ENCODE measurements around the gene GALC. TPM values are rescaled to one million over a fixed set of nuclear protein-coding genes. Genes with fewer than 3 reads are reported as not detected.

The GALC gene
- total and polyA plus RNA-seq, 8 donors, result 2.3 to 50.4 (median 11.0) TPM

DNA sequence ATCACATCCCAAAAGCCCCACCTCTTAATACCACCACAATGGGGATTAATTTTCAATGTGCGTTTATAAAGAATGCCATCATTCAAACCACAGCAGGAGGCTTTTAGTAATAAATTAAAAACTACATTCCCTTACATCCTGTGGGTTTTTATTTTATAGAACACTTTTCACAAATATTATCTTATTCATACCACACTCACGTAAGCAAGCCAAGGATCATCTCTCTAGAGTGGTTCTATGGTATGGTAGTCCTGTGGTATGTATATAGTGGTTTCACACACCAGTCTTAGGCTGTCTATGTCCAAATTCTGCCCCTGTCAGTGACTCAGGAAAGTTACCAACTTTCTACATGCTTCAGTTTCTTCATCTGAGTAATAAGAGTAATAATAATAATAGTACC lies 100.2 kb downstream of the GALC start:
- peaks cover 0 to 9% (median 0%) of the 10 kb centered on the region in 3 donors for H3K27me3 ChIP-seq
- H3K36me3 ChIP-seq, result no peaks in the 10 kb centered on the region
- no peak overlapping the region for H3K27ac ChIP-seq
- no peak overlapping the region for H3K4me3 ChIP-seq
- no peak for DNase-seq
- intact Hi-C loops (cut with DNase I; ENCODE audit: low total_unique reads), result no loop called here
- 77 to 92% (median 85%) methylated on average over 2 of the region's 2 CpGs for WGBS, 5 donors
- TF ChIP-seq EP300 (IDR thresholded peaks at IDR 0.05), result no peak
- TF ChIP-seq POLR2A (IDR thresholded peaks at IDR 0.05), result no peak
- TF ChIP-seq POLR2AphosphoS5 (IDR thresholded peaks at IDR 0.05), result no peak
- no peak for TF ChIP-seq CTCF (IDR thresholded peaks at IDR 0.05)
- no peaks in the 10 kb centered on the region for H3K4me1 ChIP-seq
- H3K9me3 ChIP-seq, result no peaks in the 10 kb centered on the region

DNA sequence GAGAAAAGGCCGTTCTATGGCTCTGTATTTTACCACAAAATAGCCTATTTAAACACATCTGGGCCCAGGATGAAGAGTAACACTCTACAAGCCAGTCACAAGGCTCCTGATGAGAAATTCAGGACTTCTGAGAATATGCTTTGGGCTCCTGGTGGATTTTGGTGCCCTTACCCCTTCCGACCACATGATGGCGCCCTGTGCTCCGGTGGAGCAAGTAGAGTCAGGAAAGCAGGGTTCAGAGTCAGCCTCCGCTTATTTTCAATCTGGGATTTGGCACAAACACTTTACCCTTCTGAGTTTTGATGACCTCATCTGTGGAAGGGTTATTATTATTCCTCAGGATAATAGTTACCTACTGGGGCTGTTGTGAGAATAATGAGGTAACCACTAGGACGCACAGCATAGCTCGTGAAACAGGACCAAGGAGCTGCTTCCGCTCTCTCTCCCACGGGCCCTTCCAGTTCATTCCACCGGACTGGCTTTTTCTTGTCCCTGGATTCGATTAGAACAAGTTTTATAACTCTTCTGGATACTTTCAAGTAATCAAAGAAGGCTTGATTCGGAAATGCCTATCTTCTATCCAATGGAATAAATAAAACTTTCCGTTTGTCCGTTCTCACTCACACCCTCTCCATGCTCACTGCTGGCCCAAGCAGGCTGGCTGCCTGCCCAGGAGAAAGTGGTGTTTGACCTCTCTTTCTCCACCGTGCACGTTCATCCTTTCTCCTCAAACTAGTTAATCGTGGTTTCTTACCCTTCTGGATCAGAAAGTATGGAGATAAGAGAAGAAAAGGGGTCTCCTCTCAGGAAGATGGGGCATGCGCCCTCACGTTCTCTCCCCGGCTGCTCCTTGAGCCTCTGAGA lies 104.6 kb downstream of the GALC start:
- Histone ChIP-seq H3K27ac (no peak overlapping the region), H3K36me3 (no peaks in the 10 kb centered on the region), H3K4me1 (no peaks in the 10 kb centered on the region), H3K27me3 (no peaks in the 10 kb centered on the region), H3K9me3 (peaks cover 0 to 3% (median 0%) of the 10 kb centered on the region in 4 donors), H3K4me3 (no peak overlapping the region)
- no peak for DNase-seq
- TF ChIP-seq CTCF (IDR thresholded peaks at IDR 0.05) (no peak), EP300 (IDR thresholded peaks at IDR 0.05) (no peak), POLR2AphosphoS5 (IDR thresholded peaks at IDR 0.05) (no peak), POLR2A (IDR thresholded peaks at IDR 0.05) (no peak)
- 61 to 66% (median 63%) methylated on average over 18 to 20 of the region's 20 CpGs for WGBS, 5 donors
- intact Hi-C loops (cut with DNase I; ENCODE audit: low total_unique reads), result no loop called here

DNA sequence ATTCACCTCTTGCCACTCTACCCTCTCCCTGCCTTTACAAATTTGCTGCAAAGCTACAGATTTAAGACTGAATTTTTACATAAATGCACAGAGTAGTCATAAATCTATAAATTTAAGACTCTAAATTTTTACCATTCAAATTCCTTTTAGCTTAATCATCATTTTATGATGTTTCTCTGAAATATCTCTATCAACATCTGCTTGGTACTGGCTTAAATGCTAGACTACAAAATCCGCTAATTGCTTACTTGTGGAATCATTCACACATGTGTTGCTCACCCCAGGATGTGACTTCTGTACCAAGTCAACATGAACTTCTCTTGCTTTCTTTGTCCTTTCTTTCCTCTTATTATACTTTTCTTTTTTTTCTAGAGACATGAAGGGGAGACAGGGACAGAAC lies 109.2 kb downstream of the GALC start:
- H3K4me3 ChIP-seq, result no peak overlapping the region
- 87 to 97% (median 92%) methylated on average over 1 of the region's 1 CpG for WGBS, 5 donors
- no peaks in the 10 kb centered on the region for H3K4me1 ChIP-seq
- no peak overlapping the region for H3K27ac ChIP-seq
- DNase-seq, result no peak
- no peaks in the 10 kb centered on the region for H3K27me3 ChIP-seq
- intact Hi-C loops (cut with DNase I; ENCODE audit: low total_unique reads), result no loop called here
- H3K9me3 ChIP-seq, result peaks cover 0 to 5% (median 2%) of the 10 kb centered on the region in 4 donors
- TF ChIP-seq EP300 (IDR thresholded peaks at IDR 0.05) (no peak), CTCF (IDR thresholded peaks at IDR 0.05) (no peak), POLR2AphosphoS5 (IDR thresholded peaks at IDR 0.05) (no peak), POLR2A (IDR thresholded peaks at IDR 0.05) (no peak)
- H3K36me3 ChIP-seq, result no peaks in the 10 kb centered on the region

Small RNAs within 50 kb of the gene (small RNA-seq; reads per million reads assigned to genes)
- gene RNU6-835P, result 0 reads per million in 4 donors

Other genes with a start within 250 kb of the GALC start
- 1 to 10 TPM in 2 of 5 donors, under 1 TPM in 1, not detected in 2; 0.58 to 2.6 (median 1.3) TPM for gene GPR65, start 12.0 kb upstream of the GALC start, total RNA-seq
- gene GPR65, start 12.0 kb upstream of the GALC start, polyA plus RNA-seq, result 1 to 10 TPM in 1 of 3 donors, under 1 TPM in 2; 0.48 to 1.2 (median 1.00) TPM